ENCODE data around the gene SLC25A4.

DNA sequence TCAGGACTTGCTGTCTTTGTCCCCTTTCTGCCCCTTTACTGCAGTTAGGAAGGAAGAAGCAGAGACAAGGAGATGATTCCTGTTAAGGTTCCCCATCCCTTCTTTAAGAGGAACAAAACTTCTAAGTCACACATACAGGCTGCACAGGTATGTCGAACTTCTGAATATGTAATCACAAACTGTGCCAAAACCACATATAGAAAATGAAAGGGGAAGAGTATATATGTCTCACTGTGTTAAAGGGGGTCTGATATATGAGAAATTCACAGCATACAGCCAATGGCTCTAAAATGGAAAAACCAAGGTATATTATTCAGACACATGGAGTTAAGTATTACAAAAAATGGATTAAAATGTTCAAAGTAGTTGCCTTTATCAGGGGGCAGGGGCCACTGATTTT lies 49.0 kb downstream of the SLC25A4 start:
- TF ChIP-seq POLR2A (IDR thresholded peaks at IDR 0.05) (no peak), CTCF (IDR thresholded peaks at IDR 0.05) (no peak)

Measured in lower leg skin (tissue), 3 donors.